ENCODE data around the gene RAB36. TPM values are rescaled to one million over a fixed set of nuclear protein-coding genes. Genes with fewer than 3 reads are reported as not detected.

The RAB36 gene
- polyA plus RNA-seq, 4 donors = 0.27 to 1.7 (median 0.92) TPM; not detected in 1

DNA sequence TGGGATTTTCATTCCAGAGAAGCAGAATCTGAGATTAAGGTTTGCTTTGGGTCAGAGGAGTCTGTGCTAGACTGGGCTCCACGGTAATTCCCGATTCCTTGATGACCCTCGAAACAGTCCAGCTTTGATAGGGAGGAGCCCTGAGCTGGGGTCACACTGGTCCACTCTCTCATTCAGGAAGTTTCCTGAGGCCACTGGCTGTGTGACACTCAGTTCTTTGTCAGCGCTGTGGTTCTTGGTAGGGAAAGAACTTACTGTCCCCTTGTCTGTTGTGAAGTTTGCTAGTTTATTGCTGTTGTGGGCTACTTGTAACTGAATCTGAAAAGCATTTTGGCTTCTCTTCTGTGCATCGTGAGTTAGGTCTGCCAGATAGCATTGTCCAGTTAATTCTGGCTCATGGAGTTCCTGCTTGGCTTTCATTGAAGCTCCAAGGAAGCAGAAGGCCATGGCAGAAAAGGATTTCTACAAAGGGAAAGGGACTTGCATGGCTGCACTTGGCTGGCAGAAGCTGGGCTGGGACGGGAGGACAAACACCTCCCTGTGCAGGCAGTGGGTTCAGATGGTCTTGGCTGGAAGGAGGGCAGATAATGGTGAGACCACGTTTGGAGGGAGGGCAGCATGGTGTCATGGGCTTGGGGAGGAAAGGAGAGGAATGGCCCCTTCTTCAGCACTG, 58.3 kb downstream of the RAB36 start:
- H3K27me3 ChIP-seq (ENCODE audit: control insufficient read depth in 3 of 3, insufficient read depth in 3 of 3, low read length in 3 of 3) = no peaks in the 10 kb centered on the region
- WGBS, 3 donors = 76 to 88% (median 87%) methylated on average over 7 of the region's 7 CpGs
- peaks cover 0 to 3% (median 0%) of the 10 kb centered on the region in 3 donors for H3K4me1 ChIP-seq (ENCODE audit: control insufficient read depth in 3 of 3, insufficient read depth in 2 of 3, low read depth in 1 of 3, low read length in 2 of 3)
- no peak overlapping the region for H3K27ac ChIP-seq (ENCODE audit: low read depth in 1 of 3, low read length in 2 of 3)
- no peaks in the 10 kb centered on the region for H3K9me3 ChIP-seq (ENCODE audit: control insufficient read depth in 2 of 2, insufficient read depth in 1 of 2, low read depth in 1 of 2, low read length in 1 of 2)
- peaks cover 0 to 46% (median 0%) of the 10 kb centered on the region in 3 donors for H3K36me3 ChIP-seq (ENCODE audit: control insufficient read depth in 3 of 3, insufficient read depth in 2 of 3, low read depth in 1 of 3, low read length in 3 of 3)
- FAIRE-seq = no peak
- H3K4me3 ChIP-seq (ENCODE audit: low read depth in 1 of 3, low read length in 3 of 3) = no peak overlapping the region
- DNase-seq = no peak

DNA sequence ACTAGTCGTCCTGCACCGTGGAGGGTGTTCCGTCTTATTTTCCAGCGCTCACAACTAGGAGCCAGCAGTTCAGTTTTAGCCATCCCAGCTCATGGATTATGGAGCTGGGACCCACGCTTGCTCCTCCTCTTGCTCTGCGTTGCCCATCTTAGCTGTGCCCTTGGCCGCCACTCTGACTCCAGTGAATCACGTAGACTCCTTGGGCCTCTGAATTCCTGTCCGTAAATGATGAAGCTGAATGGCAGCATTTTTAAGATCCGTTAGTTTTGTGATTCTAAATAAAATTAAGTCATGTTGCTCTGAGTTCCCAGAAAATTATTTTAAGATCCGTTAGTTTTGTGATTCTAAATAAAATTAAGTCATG, 58.8 kb downstream of the RAB36 start:
- Histone ChIP-seq H3K4me3 (ENCODE audit: low read depth in 1 of 3, low read length in 3 of 3) (no peak overlapping the region), H3K36me3 (ENCODE audit: control insufficient read depth in 3 of 3, insufficient read depth in 2 of 3, low read depth in 1 of 3, low read length in 3 of 3) (peaks cover 0 to 45% (median 0%) of the 10 kb centered on the region in 3 donors), H3K4me1 (ENCODE audit: control insufficient read depth in 3 of 3, insufficient read depth in 2 of 3, low read depth in 1 of 3, low read length in 2 of 3) (peaks cover 0 to 3% (median 0%) of the 10 kb centered on the region in 3 donors), H3K27ac (ENCODE audit: low read depth in 1 of 3, low read length in 2 of 3) (no peak overlapping the region), H3K27me3 (ENCODE audit: control insufficient read depth in 3 of 3, insufficient read depth in 3 of 3, low read length in 3 of 3) (no peaks in the 10 kb centered on the region), H3K9me3 (ENCODE audit: control insufficient read depth in 2 of 2, insufficient read depth in 1 of 2, low read depth in 1 of 2, low read length in 1 of 2) (no peaks in the 10 kb centered on the region)
- WGBS, 3 donors = 88 to 95% (median 93%) methylated on average over 11 of the region's 11 CpGs
- no peak for DNase-seq
- FAIRE-seq = no peak

DNA sequence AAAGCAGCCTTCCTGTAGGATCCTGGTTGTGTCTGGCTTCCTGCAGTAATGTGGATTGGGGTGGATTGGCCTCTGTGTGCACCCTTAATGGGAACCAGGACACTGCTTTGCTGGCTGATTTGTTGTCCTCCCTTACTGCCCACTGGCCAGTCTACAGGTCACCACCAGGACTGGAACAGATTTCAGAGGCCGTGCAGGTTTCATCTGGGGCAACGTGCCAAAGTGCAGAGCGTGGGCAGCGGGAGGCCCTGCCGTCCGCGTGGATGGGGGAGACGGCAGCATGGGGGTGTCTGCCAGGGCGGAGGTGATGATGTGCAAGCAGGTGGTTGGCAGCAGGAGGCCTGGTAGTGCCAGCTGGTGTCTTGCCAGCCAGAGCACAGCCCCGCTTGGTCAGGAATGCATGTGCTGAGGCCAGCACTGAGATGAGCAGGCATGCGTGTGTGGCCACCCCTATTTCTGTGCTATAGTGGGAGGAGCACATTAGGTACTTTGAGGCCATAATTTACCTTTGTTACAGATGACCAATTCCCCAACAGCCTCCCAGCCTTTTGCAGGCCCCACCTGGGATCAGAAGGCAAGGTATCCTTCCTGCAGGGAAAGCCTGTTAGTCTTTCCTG, 59.4 kb downstream of the RAB36 start:
- no peaks in the 10 kb centered on the region for H3K9me3 ChIP-seq (ENCODE audit: control insufficient read depth in 2 of 2, insufficient read depth in 1 of 2, low read depth in 1 of 2, low read length in 1 of 2)
- DNase-seq = no peak
- H3K4me1 ChIP-seq (ENCODE audit: control insufficient read depth in 3 of 3, insufficient read depth in 2 of 3, low read depth in 1 of 3, low read length in 2 of 3) = peaks cover 0 to 3% (median 0%) of the 10 kb centered on the region in 3 donors
- H3K27ac ChIP-seq (ENCODE audit: low read depth in 1 of 3, low read length in 2 of 3) = no peak overlapping the region
- FAIRE-seq = no peak
- H3K4me3 ChIP-seq (ENCODE audit: low read depth in 1 of 3, low read length in 3 of 3) = no peak overlapping the region
- H3K36me3 ChIP-seq (ENCODE audit: control insufficient read depth in 3 of 3, insufficient read depth in 2 of 3, low read depth in 1 of 3, low read length in 3 of 3) = peaks cover 0 to 40% (median 0%) of the 10 kb centered on the region in 3 donors
- 21 to 63% (median 33%) methylated on average over 11 of the region's 11 CpGs for WGBS, 3 donors
- no peaks in the 10 kb centered on the region for H3K27me3 ChIP-seq (ENCODE audit: control insufficient read depth in 3 of 3, insufficient read depth in 3 of 3, low read length in 3 of 3)

DNA sequence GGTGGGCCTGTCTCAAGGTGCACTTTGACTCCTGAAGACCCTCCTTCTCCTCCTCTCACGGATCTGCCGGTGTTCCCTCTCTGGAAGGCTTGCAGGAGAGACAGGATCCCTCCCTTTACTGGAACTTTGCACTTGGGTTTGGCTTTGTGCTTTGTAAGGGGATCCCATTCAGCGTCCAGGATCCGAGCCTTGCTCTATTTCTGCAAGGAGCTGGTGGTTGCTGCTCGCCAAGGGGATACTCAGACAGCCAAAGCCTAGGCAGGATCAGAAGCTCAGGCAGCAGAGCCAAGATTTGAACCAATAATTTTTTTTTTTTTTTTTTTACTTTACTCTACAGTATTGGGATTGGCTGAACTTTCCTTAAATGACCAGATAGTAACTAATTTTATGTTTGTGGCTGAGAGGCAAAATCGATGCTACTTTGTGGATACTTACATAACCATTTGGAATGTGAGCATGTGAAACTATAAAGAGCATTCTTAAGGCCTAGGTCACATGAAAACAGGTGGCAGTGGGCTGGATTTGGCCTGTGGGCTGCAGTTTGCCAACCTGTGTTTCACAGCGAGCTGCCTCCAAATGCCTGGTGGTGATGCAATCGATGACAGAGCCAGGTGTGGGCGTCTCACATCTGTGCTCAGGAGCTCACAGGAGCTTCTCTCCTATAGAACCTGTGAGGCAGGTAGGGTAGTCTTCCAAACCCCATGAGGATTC, 60.2 kb downstream of the RAB36 start:
- H3K27ac ChIP-seq (ENCODE audit: low read depth in 1 of 3, low read length in 2 of 3) = no peak overlapping the region
- no peak for FAIRE-seq
- peaks cover 0 to 37% (median 0%) of the 10 kb centered on the region in 3 donors for H3K36me3 ChIP-seq (ENCODE audit: control insufficient read depth in 3 of 3, insufficient read depth in 2 of 3, low read depth in 1 of 3, low read length in 3 of 3)
- DNase-seq = no peak
- H3K27me3 ChIP-seq (ENCODE audit: control insufficient read depth in 3 of 3, insufficient read depth in 3 of 3, low read length in 3 of 3) = no peaks in the 10 kb centered on the region
- H3K9me3 ChIP-seq (ENCODE audit: control insufficient read depth in 2 of 2, insufficient read depth in 1 of 2, low read depth in 1 of 2, low read length in 1 of 2) = no peaks in the 10 kb centered on the region
- H3K4me3 ChIP-seq (ENCODE audit: low read depth in 1 of 3, low read length in 3 of 3) = no peak overlapping the region
- 69 to 82% (median 71%) methylated on average over 9 of the region's 9 CpGs for WGBS, 3 donors
- H3K4me1 ChIP-seq (ENCODE audit: control insufficient read depth in 3 of 3, insufficient read depth in 2 of 3, low read depth in 1 of 3, low read length in 2 of 3) = peaks cover 0 to 3% (median 0%) of the 10 kb centered on the region in 3 donors

DNA sequence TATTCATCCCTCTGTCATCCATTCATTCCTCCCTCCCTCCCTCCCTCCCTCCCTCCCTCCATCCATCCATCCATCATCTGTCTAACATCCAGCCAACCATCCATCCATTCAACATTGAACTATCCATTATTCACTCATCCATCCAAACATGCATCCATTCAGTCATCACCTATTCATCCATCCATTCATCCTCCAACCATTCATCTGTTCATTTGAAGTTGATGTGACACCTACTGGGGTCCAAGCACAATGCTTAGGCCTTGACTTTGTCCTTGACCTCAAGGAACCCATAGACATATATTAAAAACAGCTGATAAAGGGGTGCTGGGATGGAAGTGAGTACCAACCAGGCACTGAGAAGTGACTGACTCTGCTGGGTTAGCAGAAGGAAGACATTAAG, 61.6 kb downstream of the RAB36 start:
- peaks cover 0 to 38% (median 0%) of the 10 kb centered on the region in 3 donors for H3K36me3 ChIP-seq (ENCODE audit: control insufficient read depth in 3 of 3, insufficient read depth in 2 of 3, low read depth in 1 of 3, low read length in 3 of 3)
- H3K27ac ChIP-seq (ENCODE audit: low read depth in 1 of 3, low read length in 2 of 3) = no peak overlapping the region
- peaks cover 0 to 3% (median 0%) of the 10 kb centered on the region in 3 donors for H3K4me1 ChIP-seq (ENCODE audit: control insufficient read depth in 3 of 3, insufficient read depth in 2 of 3, low read depth in 1 of 3, low read length in 2 of 3)
- no peak for DNase-seq
- no peak for FAIRE-seq
- no peaks in the 10 kb centered on the region for H3K9me3 ChIP-seq (ENCODE audit: control insufficient read depth in 2 of 2, insufficient read depth in 1 of 2, low read depth in 1 of 2, low read length in 1 of 2)
- no peaks in the 10 kb centered on the region for H3K27me3 ChIP-seq (ENCODE audit: control insufficient read depth in 3 of 3, insufficient read depth in 3 of 3, low read length in 3 of 3)
- no peak overlapping the region for H3K4me3 ChIP-seq (ENCODE audit: low read depth in 1 of 3, low read length in 3 of 3)

DNA sequence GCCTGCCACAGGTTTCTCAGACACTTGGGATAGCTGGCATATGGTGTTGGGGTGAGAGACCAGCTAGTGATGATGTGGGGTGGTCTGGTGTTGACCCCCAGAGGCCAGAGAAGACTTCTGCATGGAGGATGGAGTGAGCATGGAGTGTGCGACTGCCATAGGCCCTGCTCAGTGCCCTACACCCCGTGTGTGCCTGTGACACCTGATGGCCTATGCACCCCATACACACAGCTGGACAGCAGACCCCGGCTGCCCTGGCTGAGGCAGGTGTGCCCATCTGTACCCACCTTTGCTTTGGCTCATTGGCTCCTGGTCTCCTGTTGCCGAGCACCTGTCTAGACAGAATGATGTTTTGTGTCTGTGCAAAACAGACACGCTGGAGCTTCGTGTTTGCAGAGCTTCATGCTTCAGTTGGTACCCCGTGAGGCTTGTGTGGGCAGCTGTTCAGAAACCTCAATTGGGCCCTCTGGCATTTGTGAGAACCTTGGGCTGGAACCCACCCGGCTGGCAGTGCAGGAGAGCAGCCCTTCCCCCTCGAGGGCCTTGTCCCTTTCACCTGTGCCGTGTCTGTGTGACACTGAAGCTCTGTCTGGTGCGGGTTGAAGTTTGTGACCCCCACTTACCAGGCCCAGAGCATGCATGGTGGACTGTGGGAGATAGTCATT, 62.6 kb downstream of the RAB36 start:
- H3K27ac ChIP-seq (ENCODE audit: low read depth in 1 of 3, low read length in 2 of 3) = no peak overlapping the region
- peaks cover 0 to 45% (median 0%) of the 10 kb centered on the region in 3 donors for H3K36me3 ChIP-seq (ENCODE audit: control insufficient read depth in 3 of 3, insufficient read depth in 2 of 3, low read depth in 1 of 3, low read length in 3 of 3)
- FAIRE-seq (no peak), DNase-seq (no peak)
- H3K27me3 ChIP-seq (ENCODE audit: control insufficient read depth in 3 of 3, insufficient read depth in 3 of 3, low read length in 3 of 3) = no peaks in the 10 kb centered on the region
- no peak overlapping the region for H3K4me3 ChIP-seq (ENCODE audit: low read depth in 1 of 3, low read length in 3 of 3)
- H3K9me3 ChIP-seq (ENCODE audit: control insufficient read depth in 2 of 2, insufficient read depth in 1 of 2, low read depth in 1 of 2, low read length in 1 of 2) = no peaks in the 10 kb centered on the region
- 88 to 92% (median 89%) methylated on average over 11 of the region's 11 CpGs for WGBS, 3 donors
- peaks cover 0 to 7% (median 0%) of the 10 kb centered on the region in 3 donors for H3K4me1 ChIP-seq (ENCODE audit: control insufficient read depth in 3 of 3, insufficient read depth in 2 of 3, low read depth in 1 of 3, low read length in 2 of 3)

DNA sequence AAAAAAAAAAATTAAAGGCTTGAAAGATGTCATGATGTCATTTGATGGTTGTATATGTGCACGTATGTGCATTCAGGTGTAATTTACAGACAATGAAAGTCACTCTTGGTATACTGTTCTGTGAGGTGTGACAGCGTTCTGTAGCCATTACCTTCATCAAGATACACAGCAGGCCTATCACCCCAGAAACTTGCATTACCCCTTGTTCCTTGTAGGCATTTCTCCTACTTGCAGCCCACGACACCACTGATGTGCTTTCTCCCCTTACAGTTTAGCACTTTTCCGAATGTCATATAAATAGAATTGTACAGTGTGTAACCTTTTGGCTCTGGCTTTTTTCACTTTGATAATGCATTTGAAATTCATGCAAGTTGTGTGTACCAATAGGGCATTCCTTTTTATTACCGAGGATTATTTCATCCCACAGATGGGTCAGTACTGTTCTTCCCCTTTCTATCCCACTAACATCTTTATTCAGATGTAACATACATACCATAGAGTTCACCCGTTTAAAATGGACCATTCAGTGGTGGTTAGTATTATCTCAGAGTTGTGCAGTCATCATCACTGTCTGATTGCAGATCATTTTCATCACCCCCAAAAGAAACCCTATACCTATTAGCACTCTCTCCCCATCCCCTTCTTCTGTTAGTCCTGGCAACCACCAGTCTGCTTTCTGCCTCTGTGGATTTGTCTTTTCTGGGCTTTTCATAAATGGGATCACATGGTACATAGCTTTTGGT, 65.3 kb downstream of the RAB36 start:
- FAIRE-seq = no peak
- H3K27me3 ChIP-seq (ENCODE audit: control insufficient read depth in 3 of 3, insufficient read depth in 3 of 3, low read length in 3 of 3) = no peaks in the 10 kb centered on the region
- 84 to 87% (median 85%) methylated on average over 6 of the region's 6 CpGs for WGBS, 3 donors
- no peak overlapping the region for H3K27ac ChIP-seq (ENCODE audit: low read depth in 1 of 3, low read length in 2 of 3)
- peaks cover 0 to 32% (median 0%) of the 10 kb centered on the region in 3 donors for H3K36me3 ChIP-seq (ENCODE audit: control insufficient read depth in 3 of 3, insufficient read depth in 2 of 3, low read depth in 1 of 3, low read length in 3 of 3)
- no peaks in the 10 kb centered on the region for H3K9me3 ChIP-seq (ENCODE audit: control insufficient read depth in 2 of 2, insufficient read depth in 1 of 2, low read depth in 1 of 2, low read length in 1 of 2)
- peaks cover 0 to 4% (median 0%) of the 10 kb centered on the region in 3 donors for H3K4me1 ChIP-seq (ENCODE audit: control insufficient read depth in 3 of 3, insufficient read depth in 2 of 3, low read depth in 1 of 3, low read length in 2 of 3)
- H3K4me3 ChIP-seq (ENCODE audit: low read depth in 1 of 3, low read length in 3 of 3) = no peak overlapping the region
- no peak for DNase-seq

DNA sequence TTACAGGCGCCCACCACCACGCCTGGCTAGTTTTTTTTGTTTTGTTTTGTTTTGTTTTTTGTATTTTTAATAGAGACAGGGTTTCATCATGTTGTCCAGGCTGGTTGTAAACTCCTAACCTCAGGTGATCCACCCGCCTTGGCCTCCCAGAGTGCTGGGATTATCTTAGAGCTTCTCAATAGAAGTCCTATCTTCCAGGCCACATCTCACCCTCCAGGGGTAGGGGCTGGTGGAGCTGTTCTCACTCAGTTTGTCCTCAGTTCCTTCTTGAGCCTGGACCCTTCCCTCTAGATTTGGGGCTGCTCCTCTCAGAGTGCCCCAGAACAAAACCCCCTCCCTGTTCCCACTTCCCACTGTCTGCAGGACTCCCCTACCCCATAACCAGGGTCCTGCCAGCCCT, 66.3 kb downstream of the RAB36 start:
- Histone ChIP-seq H3K4me3 (ENCODE audit: low read depth in 1 of 3, low read length in 3 of 3) (no peak overlapping the region), H3K27me3 (ENCODE audit: control insufficient read depth in 3 of 3, insufficient read depth in 3 of 3, low read length in 3 of 3) (no peaks in the 10 kb centered on the region), H3K27ac (ENCODE audit: low read depth in 1 of 3, low read length in 2 of 3) (no peak overlapping the region), H3K9me3 (ENCODE audit: control insufficient read depth in 2 of 2, insufficient read depth in 1 of 2, low read depth in 1 of 2, low read length in 1 of 2) (no peaks in the 10 kb centered on the region), H3K36me3 (ENCODE audit: control insufficient read depth in 3 of 3, insufficient read depth in 2 of 3, low read depth in 1 of 3, low read length in 3 of 3) (peaks cover 0 to 29% (median 0%) of the 10 kb centered on the region in 3 donors), H3K4me1 (ENCODE audit: control insufficient read depth in 3 of 3, insufficient read depth in 2 of 3, low read depth in 1 of 3, low read length in 2 of 3) (peaks cover 0 to 4% (median 0%) of the 10 kb centered on the region in 3 donors)
- FAIRE-seq (no peak), DNase-seq (no peak)
- WGBS, 3 donors = 93 to 95% (median 93%) methylated on average over 3 of the region's 3 CpGs

Measured in small intestine (tissue), 7 donors.